GM13976 (cell line): Measurements from ENCODE around the gene HIVEP3.

Source experiments
- DNase-seq: peaks from one replicate; pipeline ENCODE4 v3.0.0; 2012; ENCODE audit warnings: low spot score
- in situ Hi-C: fragments of 300-500 bp; cut with MboI; formaldehyde crosslinking; loops from one replicate; pipeline ENCODE4 v1.12.0; 2022; ENCODE audit warnings: low sequenced_read_pairs, mixed read lengths, inconsistent platforms; ENCODE audit not compliant: unreplicated experiment
- TF ChIP-seq, protein P1 (sequence below): IDR thresholded peaks from 2 replicates; pipeline ENCODE4 v1.5.1; 2012; ENCODE audit warnings: borderline replicate concordance, mild to moderate bottlenecking; ENCODE audit not compliant: insufficient read depth; ENCODE audit errors: extremely low read depth, missing control alignments, control extremely low read depth

HIVEP3 gene

DNA sequence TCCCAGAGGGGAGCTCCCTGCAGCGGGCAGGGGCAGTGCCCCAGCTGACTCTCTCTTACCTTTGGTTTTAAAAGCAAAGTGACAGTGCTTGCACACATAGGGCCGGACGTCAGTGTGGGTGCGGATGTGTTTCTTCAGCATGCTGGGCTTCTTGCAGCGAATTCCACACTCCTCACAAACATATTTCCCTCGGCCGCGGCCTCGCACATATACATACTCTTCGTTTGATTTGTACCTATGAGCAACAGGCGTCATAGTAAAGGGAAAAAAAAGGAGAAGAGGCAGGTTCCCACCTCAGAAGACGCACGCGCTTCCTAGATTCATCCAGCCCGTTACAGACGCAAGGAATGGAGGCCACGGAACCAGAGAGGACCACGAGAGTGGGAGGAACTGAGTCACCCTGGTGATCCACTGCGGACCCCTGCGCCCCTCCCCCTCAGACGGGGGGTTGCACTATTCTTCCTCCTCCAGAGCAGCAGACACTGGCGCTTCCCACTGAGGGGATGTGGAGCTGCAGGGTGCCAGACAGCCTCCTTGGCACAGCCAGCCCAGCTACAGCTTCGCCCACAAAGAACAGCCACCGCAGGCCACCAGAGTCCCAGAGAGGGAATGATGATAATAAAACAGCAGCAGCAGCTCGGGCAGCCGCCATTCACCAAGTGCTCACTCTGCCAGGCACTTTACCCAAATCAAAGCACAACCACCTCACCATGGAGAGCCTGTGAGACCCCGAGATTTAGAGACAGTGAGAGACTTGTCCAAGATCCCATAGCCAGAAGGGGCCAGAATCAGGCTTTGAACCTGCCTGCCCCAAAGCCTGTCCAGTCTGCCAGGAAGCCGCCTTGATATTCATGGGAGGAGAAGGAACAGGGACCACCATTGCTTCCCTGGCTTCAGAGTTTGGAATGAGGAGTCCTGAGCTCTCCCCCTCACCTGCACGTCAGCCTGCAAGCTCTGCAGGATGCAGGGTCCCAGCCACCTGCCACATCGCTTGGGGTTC, 393.7 kb downstream of the HIVEP3 start:
- in situ Hi-C loops: no loop called here
- DNase-seq: no peak
- TF ChIP-seq, protein P1, sequence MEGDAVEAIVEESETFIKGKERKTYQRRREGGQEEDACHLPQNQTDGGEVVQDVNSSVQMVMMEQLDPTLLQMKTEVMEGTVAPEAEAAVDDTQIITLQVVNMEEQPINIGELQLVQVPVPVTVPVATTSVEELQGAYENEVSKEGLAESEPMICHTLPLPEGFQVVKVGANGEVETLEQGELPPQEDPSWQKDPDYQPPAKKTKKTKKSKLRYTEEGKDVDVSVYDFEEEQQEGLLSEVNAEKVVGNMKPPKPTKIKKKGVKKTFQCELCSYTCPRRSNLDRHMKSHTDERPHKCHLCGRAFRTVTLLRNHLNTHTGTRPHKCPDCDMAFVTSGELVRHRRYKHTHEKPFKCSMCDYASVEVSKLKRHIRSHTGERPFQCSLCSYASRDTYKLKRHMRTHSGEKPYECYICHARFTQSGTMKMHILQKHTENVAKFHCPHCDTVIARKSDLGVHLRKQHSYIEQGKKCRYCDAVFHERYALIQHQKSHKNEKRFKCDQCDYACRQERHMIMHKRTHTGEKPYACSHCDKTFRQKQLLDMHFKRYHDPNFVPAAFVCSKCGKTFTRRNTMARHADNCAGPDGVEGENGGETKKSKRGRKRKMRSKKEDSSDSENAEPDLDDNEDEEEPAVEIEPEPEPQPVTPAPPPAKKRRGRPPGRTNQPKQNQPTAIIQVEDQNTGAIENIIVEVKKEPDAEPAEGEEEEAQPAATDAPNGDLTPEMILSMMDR: no peak

DNA sequence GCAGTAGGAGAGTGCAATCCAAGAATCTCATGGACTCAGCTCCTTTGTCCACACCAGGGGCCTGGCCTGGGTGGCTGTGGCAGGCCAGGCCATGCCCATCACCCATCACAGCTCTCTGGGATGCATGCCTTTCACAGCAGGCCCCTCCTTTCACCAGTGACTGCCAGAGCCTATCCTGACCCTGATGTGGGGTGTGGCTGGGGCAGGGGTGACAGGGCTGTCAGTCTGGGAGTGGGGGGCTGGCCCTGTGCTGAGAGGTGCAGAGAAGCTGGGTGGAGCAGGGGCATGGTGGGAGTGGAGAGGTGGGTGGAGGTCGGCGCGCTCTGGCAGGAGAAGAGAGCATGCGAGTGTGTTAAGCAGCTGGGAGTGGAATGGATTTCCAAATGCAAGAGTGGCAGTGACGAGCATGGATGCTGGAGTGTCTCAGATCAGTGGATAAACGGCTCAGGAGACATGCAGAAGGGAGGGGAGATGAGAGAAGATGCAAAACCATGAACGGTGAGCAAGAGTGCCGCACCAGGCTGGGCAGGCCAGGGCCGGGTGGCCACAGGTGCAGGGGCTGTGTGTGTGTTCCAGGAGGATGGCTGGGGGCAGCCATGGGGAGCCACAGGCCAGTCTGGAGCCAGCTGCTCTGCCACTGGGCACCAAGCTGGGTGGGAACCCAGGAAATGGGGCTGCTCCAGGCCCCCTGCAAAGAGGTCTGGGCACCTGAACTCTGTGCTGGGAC, 394.6 kb downstream of the HIVEP3 start:
- in situ Hi-C loops: no loop called here
- TF ChIP-seq, protein P1: no peak
- no peak for DNase-seq

DNA sequence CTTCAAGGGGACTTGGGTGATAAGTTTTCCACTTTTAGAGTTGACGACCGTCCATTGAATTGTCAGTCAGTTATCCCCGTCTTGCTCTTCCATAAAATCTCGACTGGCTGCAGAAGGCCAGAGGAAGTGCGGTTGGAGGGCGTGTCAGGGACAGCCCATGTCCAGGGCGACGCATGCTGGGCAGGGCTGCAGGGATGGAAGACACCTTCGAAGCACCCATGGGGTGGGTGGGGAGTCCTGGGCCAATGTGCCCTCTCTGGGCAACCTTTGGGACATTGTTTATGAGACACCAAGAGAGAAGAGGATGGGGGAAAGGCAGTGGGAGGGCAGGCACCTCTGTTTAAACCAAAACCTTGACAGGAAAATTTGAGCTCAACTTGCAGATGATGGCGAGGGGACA, 395.7 kb downstream of the HIVEP3 start:
- in situ Hi-C loops: no loop called here
- no peak for DNase-seq
- TF ChIP-seq, protein P1: no peak

DNA sequence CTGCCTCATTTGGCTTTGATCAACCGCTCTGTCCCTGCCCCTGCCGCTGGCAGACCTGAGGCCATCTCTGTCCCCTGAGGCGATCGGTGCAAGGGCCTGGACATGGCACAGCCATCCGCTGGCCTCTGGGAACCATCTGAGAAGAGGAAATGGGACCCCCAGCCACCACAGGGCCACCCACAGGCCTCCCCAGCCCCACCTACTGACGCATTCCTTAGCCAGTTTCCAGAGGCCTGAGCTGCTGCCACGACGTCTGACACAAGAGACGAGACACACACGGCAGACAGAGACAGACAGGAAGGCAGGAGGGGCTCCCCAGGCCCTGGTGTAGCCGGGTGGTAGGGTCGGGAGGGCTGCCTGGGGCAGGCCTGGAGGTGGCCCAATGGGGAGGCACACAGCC, 397.0 kb downstream of the HIVEP3 start:
- TF ChIP-seq, protein P1: no peak
- DNase-seq: no peak
- in situ Hi-C loops: no loop called here

DNA sequence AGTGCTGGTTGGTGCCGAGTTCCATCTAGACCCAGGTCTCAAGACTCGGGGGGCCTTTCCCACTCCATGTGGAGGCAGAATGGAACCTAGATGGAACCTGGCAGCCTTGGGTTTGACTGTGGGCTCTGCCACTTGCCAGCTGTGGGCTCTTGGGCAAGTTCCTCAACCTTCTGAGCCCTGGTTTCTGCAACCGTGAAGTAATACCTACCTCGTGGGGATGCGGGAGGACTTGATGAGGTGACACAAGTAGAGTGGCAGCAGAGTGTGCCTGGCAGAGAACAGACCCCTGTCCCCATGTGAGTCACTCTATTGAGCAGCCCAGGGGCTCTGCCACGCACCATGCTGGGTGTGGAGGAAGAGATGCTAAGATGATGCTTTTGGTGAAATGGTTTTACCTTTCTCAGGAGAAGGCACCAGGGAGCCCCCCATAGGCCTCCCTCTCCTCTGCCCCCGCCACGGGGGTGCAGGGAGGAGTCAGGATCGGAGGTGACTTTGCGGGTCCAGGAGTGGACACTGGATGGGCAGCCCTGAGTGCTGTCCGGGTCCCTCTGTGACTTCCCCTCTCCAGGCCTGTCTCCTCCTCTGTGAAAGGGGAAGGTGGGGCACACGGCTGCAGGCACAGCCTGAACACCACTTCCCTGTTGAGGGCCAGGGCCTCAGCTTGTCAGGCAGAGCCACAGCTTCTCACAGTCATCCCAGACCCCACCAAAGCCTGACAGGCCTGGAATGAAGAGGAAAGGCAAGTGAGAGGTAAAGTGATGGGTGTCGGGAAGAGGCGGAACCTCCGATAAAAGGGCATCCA, 397.6 kb downstream of the HIVEP3 start:
- TF ChIP-seq, protein P1: no peak
- in situ Hi-C loops: no loop called here
- DNase-seq: no peak

DNA sequence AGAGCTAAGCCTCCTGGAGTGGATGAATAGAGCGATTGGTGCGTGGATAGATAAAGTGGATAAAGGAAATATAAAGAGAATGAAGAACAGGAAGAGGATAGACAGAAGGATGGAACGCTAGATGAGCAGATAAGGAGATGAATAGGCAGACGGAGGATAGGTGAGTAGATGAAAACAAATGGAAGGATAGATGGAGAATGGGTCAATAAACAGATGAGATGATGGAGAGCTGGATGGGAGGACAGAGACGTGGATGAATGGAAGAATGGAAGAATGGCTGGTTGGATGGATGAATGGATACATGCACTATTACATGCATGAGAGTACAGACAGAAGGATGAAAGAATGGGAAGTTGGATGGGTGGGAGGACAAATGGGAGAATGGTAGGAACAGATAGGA, 399.1 kb downstream of the HIVEP3 start:
- TF ChIP-seq, protein P1: no peak
- in situ Hi-C loops: no loop called here
- DNase-seq: no peak
